Measurements from ENCODE around the gene GPR35.
"Not testable (repeated sequence)": the region's sequence is repeated elsewhere in the genome, so short reads cannot be mapped to it uniquely, and the experiment has no call there.

The GPR35 gene

DNA sequence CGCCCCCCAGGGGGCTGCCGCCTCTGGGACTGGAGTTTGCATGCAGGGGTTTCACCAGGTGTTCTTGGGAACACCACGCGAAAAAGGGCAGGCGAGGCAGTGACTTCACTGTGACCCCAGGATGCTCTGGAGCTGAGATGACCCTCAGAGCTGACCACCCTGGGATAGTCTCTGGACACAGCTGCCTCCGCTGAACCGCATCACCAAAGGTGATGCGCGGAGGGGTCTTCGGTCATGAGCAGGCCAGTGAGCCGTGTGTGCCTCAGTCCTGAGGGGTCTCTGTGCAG lies 17.5 kb downstream of the GPR35 start:
- no peak for DNase-seq

DNA sequence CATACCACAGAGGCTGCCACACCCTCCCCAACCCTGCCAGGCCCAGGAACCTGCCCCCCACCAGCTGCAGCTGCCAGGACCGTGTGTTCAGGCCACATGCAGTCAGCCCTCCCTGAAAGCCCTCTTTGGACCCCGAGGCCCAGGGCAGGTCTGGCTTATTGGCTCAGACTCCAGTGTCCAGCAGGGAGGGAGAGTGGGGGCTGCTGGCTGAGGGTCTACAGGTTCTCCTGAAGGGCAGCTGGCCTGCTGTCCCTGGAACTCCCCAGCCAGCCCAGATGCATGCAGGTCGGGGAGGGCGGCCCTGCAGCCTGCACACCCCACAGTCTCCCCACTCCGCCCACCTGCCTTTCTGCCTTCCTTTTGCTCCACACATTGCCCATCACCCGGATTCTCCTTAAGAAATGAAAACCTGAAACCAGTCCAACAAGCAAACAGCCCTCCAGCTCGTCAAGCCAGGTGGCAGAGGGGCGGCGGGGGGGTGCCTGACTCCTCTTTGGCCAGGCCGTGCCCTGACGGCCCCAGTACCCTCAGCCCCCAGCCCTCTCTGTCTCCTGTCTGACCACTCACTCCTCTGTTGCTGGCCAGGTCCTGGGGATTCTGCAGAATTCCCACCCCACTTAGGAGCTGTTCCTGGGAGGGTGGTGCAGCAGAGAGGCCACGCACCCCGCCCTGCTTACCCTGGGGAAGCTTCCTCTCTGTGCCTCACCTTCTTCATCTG lies 18.0 kb downstream of the GPR35 start:
- DNase-seq: no peak

DNA sequence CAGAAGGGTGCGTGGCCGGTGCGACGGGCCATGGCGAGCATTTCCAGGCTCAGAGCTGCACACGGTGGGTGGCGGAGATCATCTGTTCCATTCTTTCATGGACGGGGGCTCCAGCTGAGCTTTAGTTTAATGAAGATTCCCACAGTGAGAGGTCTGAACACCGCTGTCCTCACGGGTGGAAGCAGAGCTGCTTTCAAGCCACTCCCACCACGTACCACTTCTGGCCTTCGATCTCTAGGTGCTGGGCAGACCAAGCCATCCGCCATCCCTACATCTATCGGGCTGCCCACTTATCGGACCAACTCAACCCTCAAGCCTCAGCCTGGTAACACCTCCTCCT lies 18.5 kb downstream of the GPR35 start:
- DNase-seq: no peak

DNA sequence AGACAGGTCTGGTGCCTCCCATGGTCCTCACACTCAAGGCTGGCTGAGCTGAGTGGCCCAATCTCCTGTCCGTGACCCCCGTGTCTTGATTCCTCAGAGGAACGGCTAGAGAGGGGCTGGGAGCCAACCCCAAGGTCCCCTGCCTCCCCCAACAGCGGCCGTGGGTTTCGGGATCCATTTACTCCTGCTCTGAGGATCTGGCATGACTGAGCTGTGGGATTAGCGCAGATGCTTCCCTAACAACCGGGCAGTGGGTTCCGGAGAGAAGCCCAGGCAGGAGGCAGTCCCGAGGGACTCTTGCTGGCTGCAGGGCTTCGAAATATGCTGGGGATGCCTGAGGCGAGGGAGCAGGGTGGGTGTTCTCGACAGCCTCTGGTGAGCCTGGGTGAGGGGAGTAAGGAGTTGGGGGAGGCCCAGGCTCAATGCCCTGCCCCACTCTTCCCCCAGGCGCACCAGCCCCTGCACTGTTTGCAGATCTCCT lies 18.9 kb downstream of the GPR35 start:
- no peak for DNase-seq

DNA sequence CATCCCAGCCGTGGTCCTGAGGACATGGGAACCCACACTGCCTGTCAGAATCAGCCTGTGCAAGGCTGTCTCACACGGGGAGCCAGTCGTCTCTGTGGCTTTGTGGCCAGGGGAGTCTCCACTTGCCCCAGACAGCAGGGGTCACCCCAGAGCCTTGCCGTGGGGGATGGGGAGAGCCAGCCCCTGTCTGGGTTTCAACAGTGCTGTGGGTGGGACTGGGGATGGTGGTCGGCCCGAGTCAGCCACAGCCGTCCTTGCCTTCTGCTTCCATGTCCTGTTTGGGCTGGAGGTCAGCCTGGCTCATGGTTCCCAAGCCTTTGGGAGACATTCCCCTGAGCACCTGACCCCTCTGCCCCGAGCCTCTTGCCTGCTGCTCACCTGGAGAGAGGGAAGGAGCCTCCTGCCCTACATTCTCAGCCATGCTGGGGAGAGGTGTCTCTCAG lies 19.6 kb downstream of the GPR35 start:
- no peak for DNase-seq

DNA sequence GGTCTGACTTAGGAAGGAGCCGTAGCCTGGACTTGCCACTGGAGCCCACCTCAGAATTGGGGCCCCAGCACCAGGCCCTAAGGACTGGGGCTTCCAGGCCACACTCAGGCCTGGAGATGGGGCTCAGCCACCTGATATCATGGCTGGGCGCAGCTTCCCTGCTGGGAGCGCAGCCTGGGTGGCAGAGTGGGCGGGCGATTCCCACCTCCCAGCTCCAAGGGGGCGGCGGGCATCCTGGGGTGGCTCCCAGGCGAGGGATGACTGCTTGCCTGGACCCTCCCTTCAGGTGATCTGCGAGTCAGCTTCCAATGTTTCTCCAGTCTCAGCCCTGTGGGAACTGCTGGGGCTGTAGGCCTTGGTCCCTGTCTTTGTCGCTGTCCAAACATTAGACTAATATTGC lies 20.1 kb downstream of the GPR35 start:
- DNase-seq: no peak

DNA sequence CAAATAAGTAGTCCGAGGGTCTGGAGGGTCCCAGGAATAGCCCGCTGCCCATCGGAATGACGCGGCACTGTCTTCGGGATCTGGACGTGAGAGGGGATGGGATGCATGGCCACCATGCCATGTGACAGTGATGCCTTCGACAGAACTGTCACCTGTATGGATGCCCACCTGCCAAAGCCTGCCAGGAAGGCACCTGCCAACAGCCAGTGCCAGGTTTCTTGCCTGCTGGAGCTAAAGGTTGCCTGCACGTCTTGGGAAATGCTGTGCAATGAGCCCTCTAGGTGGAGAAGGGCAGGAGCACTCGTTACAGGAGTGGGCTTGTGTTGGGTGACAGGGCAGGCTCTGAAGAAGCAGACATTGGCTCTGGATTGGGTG lies 20.5 kb downstream of the GPR35 start:
- DNase-seq: no peak

DNA sequence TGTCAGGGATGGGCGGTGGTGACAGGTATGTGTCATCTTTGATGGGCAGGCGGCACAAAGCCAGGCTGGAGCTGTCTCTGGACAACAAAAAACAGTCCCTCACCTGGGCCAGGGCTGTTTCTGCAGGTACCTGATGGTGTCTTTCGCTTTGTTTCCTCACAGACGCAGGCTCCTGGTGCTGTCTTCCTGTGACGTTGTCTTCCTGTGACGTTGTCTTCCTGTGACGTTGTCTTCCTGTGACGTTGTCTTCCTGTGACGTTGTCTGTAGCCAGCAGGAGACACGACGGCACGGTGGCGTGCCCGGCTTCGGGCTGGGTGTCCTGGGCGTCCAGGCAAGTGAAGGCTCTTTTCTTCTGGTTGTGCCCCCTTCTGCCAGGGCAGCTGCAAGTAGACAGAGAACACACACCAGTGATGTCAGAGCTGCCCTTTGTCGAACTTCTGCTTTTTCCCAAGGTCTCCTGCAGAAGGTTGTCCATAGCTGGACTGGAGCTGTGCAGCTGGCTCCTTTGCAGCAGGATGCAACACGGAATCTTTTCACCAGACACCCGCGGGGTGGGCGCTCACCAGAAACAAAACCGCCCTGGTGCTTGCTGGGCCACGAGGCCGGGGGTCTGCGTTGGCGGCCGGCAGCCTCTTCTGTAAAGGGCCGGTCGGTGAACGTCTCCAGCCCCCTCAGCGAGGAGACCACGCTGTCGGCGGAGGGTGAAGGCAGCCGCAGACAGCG lies 21.1 kb downstream of the GPR35 start:
- DNase-seq: no peak

DNA sequence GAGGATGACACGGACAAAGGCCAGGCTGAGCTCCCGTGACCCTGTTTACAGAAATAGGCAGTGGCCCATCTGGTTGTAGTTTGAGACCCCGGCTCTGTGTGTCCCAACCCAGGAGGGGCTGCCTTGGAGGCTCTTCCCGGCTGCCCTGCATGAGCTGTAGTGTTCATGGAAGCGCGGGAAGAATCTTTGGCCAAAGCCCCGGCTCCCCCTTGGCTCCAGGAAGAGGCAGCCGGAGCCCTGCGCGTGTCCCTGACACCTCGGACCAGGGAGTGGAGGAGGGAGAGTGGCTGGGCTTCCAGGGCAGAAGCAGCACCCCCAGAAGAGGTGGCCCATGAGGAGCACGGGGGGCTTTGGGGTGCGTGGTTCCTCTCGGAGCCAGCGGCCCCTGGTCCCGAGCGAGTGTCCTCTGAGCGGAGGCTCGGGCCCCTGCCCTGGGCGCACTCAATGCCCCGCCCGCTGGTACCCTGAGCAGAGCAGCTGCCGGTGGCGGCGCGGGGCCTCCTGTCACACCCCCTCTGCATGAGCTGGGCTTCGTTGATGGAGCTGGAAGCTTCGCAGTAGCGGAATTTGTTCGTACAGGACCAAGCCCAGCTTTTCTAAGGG lies 21.7 kb downstream of the GPR35 start:
- DNase-seq: no peak

DNA sequence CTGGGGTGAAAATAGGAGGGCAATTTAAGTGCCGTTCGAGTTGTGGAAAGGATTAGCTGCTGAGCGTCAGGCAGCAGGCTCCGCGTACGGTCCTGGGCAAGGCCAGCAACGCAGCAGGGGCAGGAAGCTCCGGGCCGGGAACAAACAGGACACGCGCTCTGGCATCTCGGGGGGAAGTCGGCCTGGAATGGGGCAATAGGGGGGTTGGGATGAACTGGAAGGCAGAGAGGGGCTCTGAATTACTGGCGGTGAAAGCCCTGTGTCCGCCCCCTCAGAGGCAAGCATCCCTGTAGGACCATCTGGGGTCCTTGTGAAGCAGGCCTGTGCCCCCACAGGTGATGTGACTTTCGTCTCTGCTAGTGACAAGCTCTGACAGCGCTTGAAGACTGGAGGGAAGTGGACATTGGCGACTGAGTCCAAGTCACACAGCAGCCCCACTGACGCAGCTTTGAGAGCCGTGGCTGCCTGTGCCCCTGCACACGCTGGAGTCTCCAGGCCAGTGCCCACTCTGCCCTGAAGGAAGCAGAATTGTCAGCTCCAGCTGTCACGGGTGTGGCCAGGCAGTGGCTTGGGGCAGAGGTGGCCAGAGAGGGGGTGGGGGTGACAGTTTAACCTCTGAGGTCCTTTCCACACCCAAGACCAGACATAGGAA lies 22.3 kb downstream of the GPR35 start:
- no peak for DNase-seq

DNA sequence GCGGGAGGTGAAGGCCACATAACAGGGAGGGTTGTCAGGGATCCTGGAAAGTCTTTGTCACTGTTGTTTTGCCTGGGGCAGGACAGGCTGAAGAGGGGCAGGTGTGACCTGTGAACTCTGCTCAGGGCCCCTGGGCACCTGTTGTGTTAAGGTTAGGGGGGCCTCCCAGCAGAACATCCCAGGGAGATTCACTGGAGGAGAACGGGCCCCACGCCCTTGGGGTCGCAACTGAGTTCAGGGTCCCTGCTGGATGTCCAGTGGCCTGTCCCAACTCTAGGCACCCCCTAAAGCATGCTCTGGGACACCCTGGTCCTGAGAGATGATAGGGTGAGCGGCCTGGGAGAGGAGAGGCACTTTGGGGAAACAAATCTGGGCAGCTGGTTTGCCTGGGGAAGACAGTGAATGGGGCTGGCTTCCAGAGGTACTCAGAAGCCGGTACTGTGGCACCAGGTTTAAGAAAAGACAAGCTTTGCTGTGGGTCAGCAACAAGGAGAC lies 22.9 kb downstream of the GPR35 start:
- no peak for DNase-seq

DNA sequence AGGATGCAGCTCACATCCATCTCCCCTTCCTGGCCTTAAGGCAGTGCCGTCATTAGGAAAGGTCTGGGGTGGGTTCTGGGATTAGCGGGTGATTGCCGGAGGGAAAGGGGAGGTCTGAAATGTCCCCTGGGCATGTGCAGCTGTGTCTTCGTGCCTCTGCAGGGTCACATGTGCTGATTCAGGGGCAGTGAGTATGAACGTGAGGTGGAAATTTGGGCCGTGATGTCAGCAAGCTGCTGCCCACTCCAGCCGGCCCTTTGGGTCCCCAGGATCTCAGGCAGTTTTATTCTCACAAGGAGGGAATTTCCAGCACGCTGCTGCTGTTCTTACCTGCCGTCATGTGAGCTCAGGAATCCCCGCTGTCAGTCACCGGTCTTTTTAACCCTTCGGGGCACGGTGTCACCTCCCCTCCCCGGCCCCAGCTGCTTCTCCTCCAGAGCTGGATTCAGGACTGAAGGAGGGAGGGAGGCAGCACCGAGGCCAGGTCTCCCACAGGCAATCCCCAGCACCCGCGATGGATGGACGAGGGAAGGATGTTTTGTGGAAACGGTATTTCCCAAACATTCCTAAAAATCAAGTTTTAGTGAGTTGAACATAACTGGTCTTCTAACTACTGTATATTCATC lies 23.5 kb downstream of the GPR35 start:
- no peak for DNase-seq

DNA sequence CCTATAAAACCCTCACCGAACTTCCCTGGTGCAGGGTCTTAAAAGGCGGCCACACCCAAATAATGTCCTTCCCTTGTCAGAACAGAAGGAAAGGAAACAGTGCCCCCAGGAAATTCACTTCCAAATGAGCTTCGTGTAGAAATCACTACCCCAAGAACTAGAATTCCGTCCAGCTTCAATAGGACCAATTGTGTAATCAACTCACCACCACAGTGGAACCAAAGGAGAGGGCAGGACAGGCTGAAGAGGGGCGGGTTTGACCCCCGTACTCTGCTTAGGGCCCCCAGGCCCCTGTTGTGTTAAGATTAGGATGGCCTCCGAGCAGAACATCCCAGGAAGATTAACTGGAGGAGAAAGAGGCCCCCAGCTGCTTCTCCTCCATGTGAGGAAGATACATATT lies 24.1 kb downstream of the GPR35 start:
- no peak for DNase-seq

DNA sequence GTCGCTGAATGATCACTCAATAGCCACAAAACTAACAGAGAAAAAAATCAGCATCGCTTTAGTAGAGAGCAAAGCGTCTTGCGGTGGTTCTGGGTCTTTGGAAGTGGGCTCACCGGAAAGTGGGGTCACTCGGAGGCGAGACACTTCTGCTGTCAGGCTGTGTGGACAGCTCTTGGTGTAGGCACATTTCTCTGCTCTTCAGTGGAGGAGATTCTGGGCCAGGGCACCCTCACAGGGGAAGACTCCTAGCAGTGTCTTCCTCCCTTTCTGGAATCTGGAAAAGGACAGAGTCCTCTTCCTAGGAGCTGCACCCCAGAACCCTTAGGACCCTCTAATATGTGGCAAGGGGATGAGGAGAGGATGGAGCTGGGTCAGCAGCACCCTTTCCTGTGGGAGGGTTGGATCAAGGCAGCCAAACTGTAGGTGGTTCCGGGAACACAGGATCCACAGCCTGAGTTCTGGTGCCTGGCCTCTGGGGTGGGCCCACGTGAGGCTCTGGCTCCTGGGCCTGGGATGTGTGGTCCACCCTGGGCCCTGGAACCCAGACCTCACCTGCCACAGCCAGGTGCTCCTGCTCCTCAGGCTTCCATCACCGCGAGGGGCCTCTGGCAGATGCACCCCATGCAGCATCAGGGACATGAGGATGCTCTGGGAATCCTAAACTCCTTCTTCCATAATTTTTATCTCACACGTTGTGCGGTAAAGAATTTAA lies 25.1 kb downstream of the GPR35 start:
- DNase-seq: no peak

DNA sequence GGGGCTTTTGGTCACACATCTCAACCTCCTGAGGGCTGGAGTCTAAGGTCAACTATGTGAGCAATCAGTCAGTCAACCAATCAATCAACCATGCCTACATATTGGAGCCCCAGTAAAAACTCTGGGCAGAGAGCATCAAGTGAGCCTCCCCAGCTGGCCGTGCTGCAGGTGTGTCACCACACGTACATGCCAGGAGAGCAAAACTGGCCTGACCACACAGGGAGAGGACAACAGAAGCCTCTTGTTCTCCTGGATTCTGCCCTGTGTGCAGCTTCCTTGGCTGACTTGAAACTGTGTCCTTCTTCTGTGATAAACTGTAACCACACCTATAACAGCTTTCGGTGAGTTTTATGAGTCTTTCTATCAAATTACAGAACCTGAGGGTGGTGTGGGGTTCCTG lies 25.9 kb downstream of the GPR35 start:
- no peak for DNase-seq

DNA sequence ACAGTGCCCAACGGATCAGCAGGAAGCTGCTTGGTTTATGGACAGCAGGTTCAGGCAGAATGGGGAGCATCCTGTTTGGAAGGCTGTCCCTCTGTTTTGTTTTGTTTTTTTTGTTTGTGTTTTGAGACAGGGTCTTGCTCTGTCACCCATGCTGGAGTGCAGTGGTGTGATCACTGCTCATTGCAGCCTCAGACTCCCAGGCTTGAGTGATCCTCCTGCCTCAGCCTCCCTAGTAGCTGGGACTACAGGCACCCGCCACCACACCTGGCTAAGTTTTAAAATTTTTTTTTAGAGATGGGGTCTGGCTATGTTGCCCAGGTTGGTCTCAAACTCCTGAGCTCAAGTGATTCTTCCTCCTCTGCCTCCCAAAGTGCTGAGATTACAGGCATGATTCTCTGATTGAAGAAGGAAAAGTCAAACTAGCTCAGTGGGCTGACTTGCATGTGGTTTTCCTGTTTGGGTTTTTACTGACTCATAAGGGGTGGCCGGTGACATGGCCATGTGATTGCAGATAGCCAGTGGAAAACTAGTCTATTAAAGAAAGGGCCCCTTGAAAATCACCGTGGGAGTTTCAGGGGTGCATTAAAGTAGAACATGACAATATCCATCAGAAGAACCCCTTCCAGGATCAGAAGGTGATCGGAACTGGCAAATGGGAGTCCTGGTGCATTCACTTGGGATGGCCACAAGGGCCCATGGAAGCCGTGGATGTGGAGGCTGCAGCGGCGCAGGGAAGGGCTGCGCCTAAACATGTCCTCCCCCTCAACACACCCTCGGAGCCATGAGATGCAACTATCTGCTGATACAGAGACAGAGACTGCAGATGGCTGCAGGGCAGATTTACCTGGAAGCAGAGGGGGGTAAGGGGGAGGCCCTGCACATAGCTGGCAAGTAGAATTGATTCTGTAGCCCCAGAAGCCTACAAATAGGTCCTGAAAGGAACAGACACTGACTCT lies 30.9 kb downstream of the GPR35 start:
- no peak for DNase-seq

DNA sequence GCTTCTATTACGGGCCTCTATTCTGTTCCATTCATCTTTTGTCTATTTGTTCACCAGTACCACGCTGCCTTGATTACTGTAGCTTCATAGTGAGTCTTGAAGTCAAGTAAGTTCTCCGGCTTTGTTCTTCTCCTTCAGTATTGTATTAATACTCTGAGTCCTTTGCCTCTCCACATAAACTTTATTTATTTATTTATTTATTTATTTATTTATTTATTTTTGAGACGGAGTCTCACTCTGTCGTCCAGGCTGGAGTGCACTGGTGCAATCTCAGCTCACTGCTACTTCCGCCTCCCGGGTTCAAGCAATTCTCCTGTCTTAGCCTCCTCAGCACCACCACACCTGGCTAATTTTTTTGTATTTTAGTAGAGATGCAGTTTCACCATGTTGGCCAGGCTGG lies 34.6 kb downstream of the GPR35 start:
- not testable (repeated sequence) for DNase-seq

DNA sequence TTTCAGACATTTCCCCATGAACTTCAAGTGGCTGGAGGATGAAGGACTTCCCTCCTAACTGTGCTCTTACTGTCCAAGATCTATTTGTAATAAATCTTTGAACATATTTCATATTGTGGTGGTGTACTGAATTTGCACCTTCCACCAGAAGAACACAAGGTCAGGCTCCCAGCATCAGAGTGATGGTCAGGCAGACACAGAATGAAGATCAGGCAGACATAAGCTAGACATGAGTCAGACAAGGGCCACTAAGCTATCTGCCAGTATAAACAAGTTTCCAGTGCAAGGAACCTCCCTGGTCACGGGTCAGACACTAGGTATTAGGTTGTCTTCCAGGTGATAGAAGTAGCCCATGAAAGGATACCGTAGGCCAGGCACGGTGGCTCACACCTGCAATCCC lies 37.4 kb downstream of the GPR35 start:
- DNase-seq: no peak

DNA sequence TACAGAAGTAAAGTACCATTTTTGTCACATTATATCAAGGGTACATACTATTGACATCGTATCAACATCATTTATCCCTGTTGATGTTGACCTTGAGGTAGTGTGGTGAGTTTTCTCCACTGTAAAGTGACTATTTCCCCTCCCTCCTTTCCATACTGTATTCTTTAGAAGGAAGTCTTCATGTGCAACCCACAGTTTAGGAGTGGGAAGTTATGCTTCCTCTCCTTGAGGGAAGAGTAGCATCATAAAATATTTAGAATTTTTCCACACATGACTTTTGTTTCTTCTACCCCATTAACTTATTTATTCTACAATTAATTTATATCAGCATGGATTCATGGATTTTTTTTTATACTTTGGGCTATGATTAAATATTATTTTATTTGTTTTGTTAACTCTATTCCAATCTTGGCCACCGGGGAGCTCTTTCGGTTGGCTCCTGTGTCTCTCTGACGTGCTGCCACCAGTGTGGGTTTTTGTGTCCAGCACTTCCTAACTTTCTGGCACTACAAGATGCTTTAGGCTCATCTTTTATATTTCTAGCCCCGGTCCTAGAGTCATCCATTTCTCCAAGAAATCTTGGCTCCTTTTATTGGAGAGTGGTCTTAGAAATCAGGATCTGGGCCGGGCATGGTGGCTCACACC lies 38.4 kb downstream of the GPR35 start:
- DNase-seq: no peak

DNA sequence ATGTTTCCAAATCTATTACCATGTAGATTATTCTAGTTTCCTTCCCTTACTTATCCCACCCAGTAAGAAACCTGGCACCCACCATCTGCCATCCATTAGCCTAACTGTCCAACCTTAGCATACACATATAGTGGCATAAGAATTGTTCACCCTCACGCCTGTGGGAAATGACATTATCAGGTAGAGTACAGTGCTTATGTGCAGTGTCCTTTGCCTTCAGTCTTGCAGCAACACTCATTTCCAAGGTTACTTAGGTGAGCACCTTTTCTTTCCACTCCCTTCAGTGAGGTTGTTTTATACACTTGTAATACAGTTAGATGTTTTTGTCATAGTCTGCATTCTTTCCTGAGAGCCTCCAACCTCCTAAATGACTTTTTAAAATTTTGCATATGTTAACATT lies 39.3 kb downstream of the GPR35 start:
- no peak for DNase-seq

DNA sequence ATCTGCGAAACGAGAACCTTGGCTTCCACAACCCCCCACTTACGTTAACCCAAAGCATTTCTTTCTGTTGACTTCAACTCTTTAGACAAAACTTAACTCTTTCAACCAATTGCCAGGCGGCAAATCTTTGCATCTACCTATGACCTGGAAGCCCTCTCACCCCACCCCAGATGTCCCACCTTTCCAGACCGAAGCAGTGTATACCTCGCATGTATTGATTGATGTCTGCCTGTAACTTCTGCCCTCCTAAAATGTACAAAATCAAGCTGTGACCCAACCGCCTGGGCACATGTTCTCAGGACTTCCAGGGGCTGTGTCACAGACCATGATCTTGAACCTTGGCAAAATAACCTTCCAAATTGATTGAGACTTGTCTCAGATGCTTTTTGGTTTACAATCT lies 45.1 kb downstream of the GPR35 start:
- DNase-seq: no peak

Measured in NCI-H1694 treated with DMSO at 0.1 percent for 48 hours (cell line).